ENCODE measurements around the gene SPTLC1.

The SPTLC1 gene

DNA sequence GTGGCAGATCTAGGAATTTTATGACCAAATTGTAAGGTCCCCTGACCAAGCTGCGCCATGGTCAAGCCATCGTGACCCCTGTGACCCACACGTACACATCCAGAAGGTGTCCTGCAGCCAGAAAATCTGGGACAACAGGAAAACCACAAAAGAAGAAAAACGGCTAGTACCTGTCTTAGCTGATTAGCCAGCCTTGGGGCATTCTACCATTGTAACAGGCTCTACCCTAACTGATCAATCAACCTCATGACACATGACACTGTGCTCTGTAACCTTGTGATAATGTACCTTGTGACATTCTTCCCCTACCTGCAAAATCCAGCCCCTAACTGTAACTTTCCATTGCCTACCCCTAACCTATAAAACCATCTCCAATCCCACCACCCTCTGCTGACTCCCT lies 43.6 kb downstream of the SPTLC1 start:
- H3K27ac ChIP-seq (ENCODE audit: low read depth, low read length, poor library complexity, severe bottlenecking): no peak overlapping the region
- H2AFZ ChIP-seq (ENCODE audit: low read length): no peak overlapping the region
- no peaks in the 10 kb centered on the region for H3K27me3 ChIP-seq (ENCODE audit: insufficient read depth, low read length)
- H3K9me2 ChIP-seq (ENCODE audit: low read depth, low read length): no peaks in the 10 kb centered on the region
- H4K20me1 ChIP-seq (ENCODE audit: insufficient read depth, low read length): no peaks in the 10 kb centered on the region
- H3F3A ChIP-seq (ENCODE audit: insufficient read depth, low read length): no peaks in the 10 kb centered on the region
- no peaks in the 10 kb centered on the region for H3K9me3 ChIP-seq (ENCODE audit: low read length)
- no peak overlapping the region for H3K4me3 ChIP-seq (ENCODE audit: low read depth, low read length, poor library complexity, severe bottlenecking)
- H3K4me1 ChIP-seq (ENCODE audit: insufficient read depth, low read length, severe bottlenecking): no peaks in the 10 kb centered on the region
- peaks cover 68% of the 10 kb centered on the region for H3K36me3 ChIP-seq (ENCODE audit: insufficient read depth, low read length)
- no peak overlapping the region for H3K9ac ChIP-seq (ENCODE audit: low read length)
- H3K79me2 ChIP-seq (ENCODE audit: insufficient read depth, low read length): no peaks in the 10 kb centered on the region
- H3K4me2 ChIP-seq (ENCODE audit: low read length): no peak overlapping the region
- TF ChIP-seq, protein P1, sequence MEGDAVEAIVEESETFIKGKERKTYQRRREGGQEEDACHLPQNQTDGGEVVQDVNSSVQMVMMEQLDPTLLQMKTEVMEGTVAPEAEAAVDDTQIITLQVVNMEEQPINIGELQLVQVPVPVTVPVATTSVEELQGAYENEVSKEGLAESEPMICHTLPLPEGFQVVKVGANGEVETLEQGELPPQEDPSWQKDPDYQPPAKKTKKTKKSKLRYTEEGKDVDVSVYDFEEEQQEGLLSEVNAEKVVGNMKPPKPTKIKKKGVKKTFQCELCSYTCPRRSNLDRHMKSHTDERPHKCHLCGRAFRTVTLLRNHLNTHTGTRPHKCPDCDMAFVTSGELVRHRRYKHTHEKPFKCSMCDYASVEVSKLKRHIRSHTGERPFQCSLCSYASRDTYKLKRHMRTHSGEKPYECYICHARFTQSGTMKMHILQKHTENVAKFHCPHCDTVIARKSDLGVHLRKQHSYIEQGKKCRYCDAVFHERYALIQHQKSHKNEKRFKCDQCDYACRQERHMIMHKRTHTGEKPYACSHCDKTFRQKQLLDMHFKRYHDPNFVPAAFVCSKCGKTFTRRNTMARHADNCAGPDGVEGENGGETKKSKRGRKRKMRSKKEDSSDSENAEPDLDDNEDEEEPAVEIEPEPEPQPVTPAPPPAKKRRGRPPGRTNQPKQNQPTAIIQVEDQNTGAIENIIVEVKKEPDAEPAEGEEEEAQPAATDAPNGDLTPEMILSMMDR (IDR thresholded peaks at IDR 0.05; ENCODE audit: low read length): no peak
- TF ChIP-seq EZH2 (IDR thresholded peaks at IDR 0.05; ENCODE audit: borderline replicate concordance, low read length): no peak

DNA sequence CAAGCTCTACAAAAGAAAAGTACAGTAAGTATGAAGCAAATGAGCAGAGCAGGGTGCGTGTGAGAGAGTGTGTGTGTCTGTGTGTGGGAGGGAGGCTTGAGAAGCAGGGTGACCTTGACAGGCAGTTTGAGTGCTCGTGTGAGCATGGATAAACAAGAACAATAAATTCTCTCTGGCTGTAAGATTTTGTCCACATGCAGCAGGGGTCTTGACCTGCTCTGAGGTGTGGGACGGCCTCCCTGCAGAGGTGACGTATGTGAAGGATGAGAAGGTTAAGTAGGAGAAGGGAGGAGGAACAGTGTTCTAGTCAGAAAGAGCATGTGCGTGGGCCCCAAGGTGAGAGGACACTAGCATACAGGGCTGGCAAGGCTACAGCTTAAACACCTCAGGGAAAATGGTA lies 49.0 kb downstream of the SPTLC1 start:
- no peak for TF ChIP-seq EZH2 (IDR thresholded peaks at IDR 0.05; ENCODE audit: borderline replicate concordance, low read length)
- TF ChIP-seq, protein P1 (IDR thresholded peaks at IDR 0.05; ENCODE audit: low read length): no peak
- no peaks in the 10 kb centered on the region for H3K79me2 ChIP-seq (ENCODE audit: insufficient read depth, low read length)
- no peak overlapping the region for H3K4me3 ChIP-seq (ENCODE audit: low read depth, low read length, poor library complexity, severe bottlenecking)
- no peak overlapping the region for H3K9ac ChIP-seq (ENCODE audit: low read length)
- H2AFZ ChIP-seq (ENCODE audit: low read length): no peak overlapping the region
- peaks cover 9% of the 10 kb centered on the region for H3K9me3 ChIP-seq (ENCODE audit: low read length)
- H3K9me2 ChIP-seq (ENCODE audit: low read depth, low read length): no peaks in the 10 kb centered on the region
- peaks cover 83% of the 10 kb centered on the region for H3K36me3 ChIP-seq (ENCODE audit: insufficient read depth, low read length)
- no peaks in the 10 kb centered on the region for H3K27me3 ChIP-seq (ENCODE audit: insufficient read depth, low read length)
- no peak overlapping the region for H3K27ac ChIP-seq (ENCODE audit: low read depth, low read length, poor library complexity, severe bottlenecking)
- no peak overlapping the region for H3K4me2 ChIP-seq (ENCODE audit: low read length)
- H3F3A ChIP-seq (ENCODE audit: insufficient read depth, low read length): no peaks in the 10 kb centered on the region
- H4K20me1 ChIP-seq (ENCODE audit: insufficient read depth, low read length): no peaks in the 10 kb centered on the region
- H3K4me1 ChIP-seq (ENCODE audit: insufficient read depth, low read length, severe bottlenecking): no peaks in the 10 kb centered on the region

DNA sequence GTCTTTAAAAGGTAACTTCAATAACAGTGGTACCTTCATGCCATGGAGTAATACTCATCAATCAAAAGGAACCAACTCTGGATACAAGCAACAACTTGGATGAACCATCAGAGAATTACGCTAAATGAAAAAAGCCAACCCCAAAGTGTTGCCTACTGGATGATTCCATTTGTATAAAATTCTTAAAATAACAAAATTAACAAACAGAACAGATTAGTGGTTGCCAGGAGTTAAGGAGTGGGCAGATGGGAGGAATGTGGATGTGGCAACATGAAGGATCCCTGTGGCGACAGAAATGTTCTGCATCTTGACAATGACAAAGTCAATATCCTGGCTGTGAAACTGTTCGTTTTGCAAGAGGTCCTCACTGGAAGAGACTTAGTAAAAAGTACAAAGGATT lies 50.5 kb downstream of the SPTLC1 start:
- no peak overlapping the region for H2AFZ ChIP-seq (ENCODE audit: low read length)
- no peaks in the 10 kb centered on the region for H3K79me2 ChIP-seq (ENCODE audit: insufficient read depth, low read length)
- H3K9me2 ChIP-seq (ENCODE audit: low read depth, low read length): no peaks in the 10 kb centered on the region
- H3K27me3 ChIP-seq (ENCODE audit: insufficient read depth, low read length): no peaks in the 10 kb centered on the region
- no peaks in the 10 kb centered on the region for H3K4me1 ChIP-seq (ENCODE audit: insufficient read depth, low read length, severe bottlenecking)
- H3K27ac ChIP-seq (ENCODE audit: low read depth, low read length, poor library complexity, severe bottlenecking): no peak overlapping the region
- peaks cover 87% of the 10 kb centered on the region for H3K36me3 ChIP-seq (ENCODE audit: insufficient read depth, low read length)
- H3K4me2 ChIP-seq (ENCODE audit: low read length): no peak overlapping the region
- no peak overlapping the region for H3K9ac ChIP-seq (ENCODE audit: low read length)
- H4K20me1 ChIP-seq (ENCODE audit: insufficient read depth, low read length): no peaks in the 10 kb centered on the region
- H3K4me3 ChIP-seq (ENCODE audit: low read depth, low read length, poor library complexity, severe bottlenecking): no peak overlapping the region
- H3F3A ChIP-seq (ENCODE audit: insufficient read depth, low read length): no peaks in the 10 kb centered on the region
- peaks cover 11% of the 10 kb centered on the region for H3K9me3 ChIP-seq (ENCODE audit: low read length)
- TF ChIP-seq, protein P1 (IDR thresholded peaks at IDR 0.05; ENCODE audit: low read length): no peak
- no peak for TF ChIP-seq EZH2 (IDR thresholded peaks at IDR 0.05; ENCODE audit: borderline replicate concordance, low read length)
